GM12878 (cell line): ENCODE measurements around the gene ZC3H11A.

Experiments used
- CEBPZ ChIP-seq: fragments of 150-350 bp; IDR thresholded peaks from 2 replicates; pipeline ENCODE4 v1.6.1; 2016; ENCODE audit warnings: low read depth, low read length
- CTCF ChIP-seq, 3 experiments: IDR thresholded peaks in 2 of 3; conservative IDR thresholded peaks in 1 of 3; 2 replicates each; pipeline ENCODE4 v1.5.1; 2011; ENCODE audit warnings: low read depth in 3 of 3, low read length in 3 of 3, mild to moderate bottlenecking in 3 of 3, control low read depth in 2 of 3, moderate library complexity in 2 of 3, inconsistent platforms in 1 of 3, mixed read lengths in 1 of 3; ENCODE audit not compliant: control insufficient read depth in 2 of 3, insufficient read depth in 1 of 3; ENCODE audit errors: extremely low read depth in 1 of 3
- ELK1 ChIP-seq: IDR thresholded peaks from 2 replicates; pipeline ENCODE4 v1.6.1; 2012; ENCODE audit warnings: low read depth, low read length, improper control_type of control experiment
- ETV6 ChIP-seq, 2 experiments: fragments of 450-650 bp in 1 of 2; IDR thresholded peaks in 1 of 2; conservative IDR thresholded peaks in 1 of 2; 2 replicates each; pipeline ENCODE4 v1.6.1; 2014; ENCODE audit warnings: antibody characterized with exemption in 1 of 2, borderline replicate concordance in 1 of 2, low read depth in 1 of 2, mild to moderate bottlenecking in 1 of 2, moderate library complexity in 1 of 2
- FOS ChIP-seq: IDR thresholded peaks from 3 replicates; pipeline ENCODE4 v1.6.1; 2011; ENCODE audit warnings: borderline replicate concordance; ENCODE audit not compliant: insufficient read length; ENCODE audit errors: extremely low read depth
- MEF2B ChIP-seq: fragments of 450-650 bp; IDR thresholded peaks from 2 replicates; pipeline ENCODE4 v1.6.1; 2018; ENCODE audit warnings: mild to moderate bottlenecking, moderate library complexity; ENCODE audit not compliant: partially characterized antibody, poor library complexity, severe bottlenecking
- POLR2A ChIP-seq: IDR thresholded peaks from 2 replicates; pipeline ENCODE4 v1.6.1; 2011; ENCODE audit warnings: low read depth, mild to moderate bottlenecking, low read length
- POLR2AphosphoS5 ChIP-seq: IDR thresholded peaks from 2 replicates; pipeline ENCODE4 v1.6.1; 2011; ENCODE audit warnings: mild to moderate bottlenecking, low read length, inconsistent platforms
- SMAD1 ChIP-seq: fragments of 450-650 bp; IDR thresholded peaks from 2 replicates; pipeline ENCODE4 v1.6.1; 2018; ENCODE audit warnings: mild to moderate bottlenecking, low read depth; ENCODE audit not compliant: partially characterized antibody
- SMC3 ChIP-seq: IDR thresholded peaks from 2 replicates; pipeline ENCODE4 v1.6.1; 2011; ENCODE audit warnings: low read length, improper control_type of control experiment, borderline replicate concordance
- SRF ChIP-seq, 2 experiments: IDR thresholded peaks; 2 replicates each; pipeline ENCODE4 v1.6.1; 2011; ENCODE audit warnings: low read depth in 2 of 2, low read length in 2 of 2, mild to moderate bottlenecking in 1 of 2, moderate library complexity in 1 of 2
- SUPT20H ChIP-seq: IDR thresholded peaks from 2 replicates; pipeline ENCODE4 v1.6.1; 2011; ENCODE audit warnings: low read depth, mild to moderate bottlenecking, low read length, moderate library complexity, borderline replicate concordance; ENCODE audit not compliant: control insufficient read depth
- USF1 ChIP-seq: IDR thresholded peaks from 2 replicates; pipeline ENCODE4 v1.6.1; 2011; ENCODE audit warnings: borderline replicate concordance, low read depth, mild to moderate bottlenecking, moderate library complexity, mixed read lengths, low read length; ENCODE audit not compliant: insufficient read depth; ENCODE audit errors: extremely low read length

- TF ChIP-seq MEF2B, result no peak
- TF ChIP-seq SMC3, result no peak
- TF ChIP-seq POLR2AphosphoS5, result no peak
- TF ChIP-seq SRF (IDR thresholded peaks at IDR 0.05; ENCODE audit: low read depth in 2 of 2, low read length in 2 of 2), result no peak
- no peak for TF ChIP-seq ELK1
- no peak for TF ChIP-seq ETV6 (conservative IDR thresholded peaks at IDR 0.05 in 1 of 2, IDR thresholded peaks at IDR 0.05 in 1 of 2; ENCODE audit: borderline replicate concordance in 1 of 2, low read depth in 1 of 2)
- TF ChIP-seq SUPT20H, result no peak
- no peak for TF ChIP-seq POLR2A
- no peak for TF ChIP-seq CEBPZ
- TF ChIP-seq USF1, result no peak
- TF ChIP-seq CTCF (IDR thresholded peaks at IDR 0.05 in 2 of 3, conservative IDR thresholded peaks at IDR 0.05 in 1 of 3; ENCODE audit: control insufficient read depth in 2 of 3, extremely low read depth in 1 of 3, insufficient read depth in 1 of 3, low read depth in 3 of 3, low read length in 3 of 3), result no peak
- no peak for TF ChIP-seq FOS
- TF ChIP-seq SMAD1, result no peak
These were observed 17.8 kb upstream of the ZC3H11A start for GRCh38 chr1:203777596-203777995.
